Measurements from ENCODE around the gene LTBP1. TPM values are rescaled to one million over a fixed set of nuclear protein-coding genes. Genes with fewer than 3 reads are reported as not detected.

LTBP1 gene
- total RNA-seq, 1 experiment from 2014 or later, result 12.5 TPM

DNA sequence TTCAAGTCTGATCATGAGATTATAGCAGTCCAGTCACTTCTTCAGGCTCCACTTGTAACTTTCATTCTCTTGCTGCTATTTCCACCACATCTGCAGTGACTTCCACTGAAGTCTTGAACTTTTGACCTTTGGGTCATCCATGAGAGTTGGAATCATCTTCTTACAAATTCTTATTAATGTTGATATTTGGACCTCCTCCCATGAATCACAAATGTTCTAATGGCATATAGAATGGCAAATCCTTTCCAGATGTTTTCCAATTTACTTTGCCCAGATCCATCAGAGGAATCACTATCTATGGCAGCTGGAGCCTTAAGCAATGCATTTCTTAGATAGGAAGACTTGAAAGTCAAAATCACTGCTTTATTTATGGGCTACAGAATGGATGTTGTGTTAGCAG is 159.4 kb downstream of the LTBP1 start:
- TF ChIP-seq SIN3A (IDR thresholded peaks at IDR 0.05; ENCODE audit: borderline replicate concordance, insufficient read depth, low read depth, low read length) (no peak), POLR2AphosphoS5 (IDR thresholded peaks at IDR 0.05; ENCODE audit: low read depth, low read length) (no peak), TCF7L2 (IDR thresholded peaks at IDR 0.05; ENCODE audit: low read depth, low read length) (no peak)
- TF ChIP-seq, protein P1, sequence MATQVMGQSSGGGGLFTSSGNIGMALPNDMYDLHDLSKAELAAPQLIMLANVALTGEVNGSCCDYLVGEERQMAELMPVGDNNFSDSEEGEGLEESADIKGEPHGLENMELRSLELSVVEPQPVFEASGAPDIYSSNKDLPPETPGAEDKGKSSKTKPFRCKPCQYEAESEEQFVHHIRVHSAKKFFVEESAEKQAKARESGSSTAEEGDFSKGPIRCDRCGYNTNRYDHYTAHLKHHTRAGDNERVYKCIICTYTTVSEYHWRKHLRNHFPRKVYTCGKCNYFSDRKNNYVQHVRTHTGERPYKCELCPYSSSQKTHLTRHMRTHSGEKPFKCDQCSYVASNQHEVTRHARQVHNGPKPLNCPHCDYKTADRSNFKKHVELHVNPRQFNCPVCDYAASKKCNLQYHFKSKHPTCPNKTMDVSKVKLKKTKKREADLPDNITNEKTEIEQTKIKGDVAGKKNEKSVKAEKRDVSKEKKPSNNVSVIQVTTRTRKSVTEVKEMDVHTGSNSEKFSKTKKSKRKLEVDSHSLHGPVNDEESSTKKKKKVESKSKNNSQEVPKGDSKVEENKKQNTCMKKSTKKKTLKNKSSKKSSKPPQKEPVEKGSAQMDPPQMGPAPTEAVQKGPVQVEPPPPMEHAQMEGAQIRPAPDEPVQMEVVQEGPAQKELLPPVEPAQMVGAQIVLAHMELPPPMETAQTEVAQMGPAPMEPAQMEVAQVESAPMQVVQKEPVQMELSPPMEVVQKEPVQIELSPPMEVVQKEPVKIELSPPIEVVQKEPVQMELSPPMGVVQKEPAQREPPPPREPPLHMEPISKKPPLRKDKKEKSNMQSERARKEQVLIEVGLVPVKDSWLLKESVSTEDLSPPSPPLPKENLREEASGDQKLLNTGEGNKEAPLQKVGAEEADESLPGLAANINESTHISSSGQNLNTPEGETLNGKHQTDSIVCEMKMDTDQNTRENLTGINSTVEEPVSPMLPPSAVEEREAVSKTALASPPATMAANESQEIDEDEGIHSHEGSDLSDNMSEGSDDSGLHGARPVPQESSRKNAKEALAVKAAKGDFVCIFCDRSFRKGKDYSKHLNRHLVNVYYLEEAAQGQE (IDR thresholded peaks at IDR 0.05; ENCODE audit: insufficient read depth in 1 of 2, low read depth in 2 of 2, low read length in 1 of 2), result no peak
- TF ChIP-seq, protein P2, sequence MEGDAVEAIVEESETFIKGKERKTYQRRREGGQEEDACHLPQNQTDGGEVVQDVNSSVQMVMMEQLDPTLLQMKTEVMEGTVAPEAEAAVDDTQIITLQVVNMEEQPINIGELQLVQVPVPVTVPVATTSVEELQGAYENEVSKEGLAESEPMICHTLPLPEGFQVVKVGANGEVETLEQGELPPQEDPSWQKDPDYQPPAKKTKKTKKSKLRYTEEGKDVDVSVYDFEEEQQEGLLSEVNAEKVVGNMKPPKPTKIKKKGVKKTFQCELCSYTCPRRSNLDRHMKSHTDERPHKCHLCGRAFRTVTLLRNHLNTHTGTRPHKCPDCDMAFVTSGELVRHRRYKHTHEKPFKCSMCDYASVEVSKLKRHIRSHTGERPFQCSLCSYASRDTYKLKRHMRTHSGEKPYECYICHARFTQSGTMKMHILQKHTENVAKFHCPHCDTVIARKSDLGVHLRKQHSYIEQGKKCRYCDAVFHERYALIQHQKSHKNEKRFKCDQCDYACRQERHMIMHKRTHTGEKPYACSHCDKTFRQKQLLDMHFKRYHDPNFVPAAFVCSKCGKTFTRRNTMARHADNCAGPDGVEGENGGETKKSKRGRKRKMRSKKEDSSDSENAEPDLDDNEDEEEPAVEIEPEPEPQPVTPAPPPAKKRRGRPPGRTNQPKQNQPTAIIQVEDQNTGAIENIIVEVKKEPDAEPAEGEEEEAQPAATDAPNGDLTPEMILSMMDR (IDR thresholded peaks at IDR 0.05), result no peak

DNA sequence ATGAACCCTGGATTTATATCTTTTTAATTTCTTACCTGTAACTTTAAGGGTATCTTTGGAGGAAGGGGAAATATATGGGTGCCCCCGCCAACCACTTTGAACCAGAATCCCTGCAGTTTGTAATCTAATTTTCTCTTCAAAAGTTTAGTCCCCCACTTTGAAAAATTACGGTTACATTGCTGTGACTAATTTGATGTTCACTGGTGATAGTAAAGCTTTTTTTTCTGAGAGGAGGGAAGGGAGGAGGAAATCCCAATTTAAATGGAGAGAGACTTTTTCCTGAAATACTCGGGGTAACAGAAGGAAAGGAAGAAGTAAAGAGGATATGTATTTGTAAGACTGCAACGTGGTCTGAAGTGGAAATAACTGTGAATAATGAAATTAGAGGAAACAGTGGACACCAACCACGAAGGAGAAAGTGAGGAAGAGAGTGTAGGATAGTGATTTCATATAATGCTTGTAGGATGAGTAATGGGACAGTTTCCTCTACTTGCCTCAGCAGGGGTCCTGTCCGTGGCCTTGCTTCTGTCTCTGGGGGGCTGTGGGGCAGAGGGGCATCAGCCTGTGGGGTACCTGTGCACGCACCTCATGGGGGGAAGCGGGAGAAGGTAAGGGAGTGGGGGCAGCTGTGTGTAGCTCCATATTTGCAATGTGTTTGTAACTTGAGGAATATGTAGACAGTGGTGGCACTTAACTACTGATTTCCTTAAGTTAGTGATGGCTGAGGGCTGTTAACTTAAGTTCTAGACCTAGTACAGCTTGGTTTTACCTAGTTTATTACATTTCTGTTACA is 161.1 kb downstream of the LTBP1 start:
- DNase-seq (ENCODE audit: low read depth, low spot score), result no peak
- intact Hi-C loops (cut with micrococcal nuclease; ENCODE audit: unreplicated experiment), result no loop called here
- no peaks in the 10 kb centered on the region for H3K27me3 ChIP-seq (ENCODE audit: control insufficient read depth, insufficient read depth, low read length)
- in situ Hi-C loops (cut with HindIII; ENCODE audit: low pct_unique_long_range_greater_than_20kb, low sequenced_read_pairs), result no loop called here
- no peak overlapping the region for H3K4me3 ChIP-seq (ENCODE audit: low read depth in 2 of 2, low read length in 2 of 2)
- CTCF ChIA-PET, result no interaction called here
- no TSS peak for BruUV-seq (replicated peaks)
- H3K9me3 ChIP-seq (ENCODE audit: control insufficient read depth, insufficient read depth, low read depth, low read length), result no peaks in the 10 kb centered on the region
- peaks cover 8% of the 10 kb centered on the region; the same call in 1 of the 2 replicates for H3K4me1 ChIP-seq (ENCODE audit: control insufficient read depth, insufficient read depth, low read length)
- no peak for ATAC-seq
- H3K36me3 ChIP-seq (ENCODE audit: control insufficient read depth, insufficient read depth, low read length), result no peaks in the 10 kb centered on the region
- POLR2A ChIA-PET, result no interaction called here
- TF ChIP-seq SIN3A (IDR thresholded peaks at IDR 0.05; ENCODE audit: borderline replicate concordance, insufficient read depth, low read depth, low read length) (no peak), POLR2AphosphoS5 (IDR thresholded peaks at IDR 0.05; ENCODE audit: low read depth, low read length) (no peak), TCF7L2 (IDR thresholded peaks at IDR 0.05; ENCODE audit: low read depth, low read length) (no peak)
- TF ChIP-seq, protein P2 (IDR thresholded peaks at IDR 0.05), result no peak
- TF ChIP-seq, protein P1 (IDR thresholded peaks at IDR 0.05; ENCODE audit: insufficient read depth in 1 of 2, low read depth in 2 of 2, low read length in 1 of 2), result no peak
- H3K27ac ChIP-seq (ENCODE audit: low read length), result no peak overlapping the region

More for the DNA sequence above, 159.4 kb downstream of the LTBP1 start:
- intact Hi-C loops (cut with micrococcal nuclease; ENCODE audit: unreplicated experiment), result no loop called here
- ATAC-seq (no peak), DNase-seq (ENCODE audit: low read depth, low spot score) (no peak)
- Histone ChIP-seq H3K36me3 (ENCODE audit: control insufficient read depth, insufficient read depth, low read length) (no peaks in the 10 kb centered on the region), H3K27ac (ENCODE audit: low read length) (no peak overlapping the region), H3K27me3 (ENCODE audit: control insufficient read depth, insufficient read depth, low read length) (no peaks in the 10 kb centered on the region), H3K4me1 (ENCODE audit: control insufficient read depth, insufficient read depth, low read length) (peaks cover 8% of the 10 kb centered on the region; the same call in 1 of the 2 replicates), H3K9me3 (ENCODE audit: control insufficient read depth, insufficient read depth, low read depth, low read length) (no peaks in the 10 kb centered on the region), H3K4me3 (ENCODE audit: low read depth in 2 of 2, low read length in 2 of 2) (no peak overlapping the region)
- POLR2A ChIA-PET, result interaction anchor here (0.7 kb wide), 1 partner anchor 83 kb away, joined by 4 read pairs; no protein-coding TSS in a partner anchor
- in situ Hi-C loops (cut with HindIII; ENCODE audit: low pct_unique_long_range_greater_than_20kb, low sequenced_read_pairs), result no loop called here
- CTCF ChIA-PET, result no interaction called here
- no TSS peak for BruUV-seq (replicated peaks)

All from Panc1 (cell line).